OCI-LY3 (cell line): Measurements from ENCODE around the gene N4BP3.
A peak's percentile ranks its signal among the peaks of the same experiment; 100 is the strongest.

Source experiments
- H2AFZ ChIP-seq: fragments of 200-600, 300-600 bp; shearing (Covaris generic); 2 replicates; pipeline ENCODE4 v1.6.0; 2014; ENCODE audit warnings: antibody characterized with exemption, low read depth, low read length
- H3K27ac ChIP-seq: fragments of 200-600, 300-600 bp; sonication (generic); 2 replicates; pipeline ENCODE4 v1.5.1; 2014; ENCODE audit warnings: mild to moderate bottlenecking, low read length, moderate library complexity, mixed read lengths
- H3K27me3 ChIP-seq: fragments of 200-600, 300-600 bp; sonication (generic); 2 replicates; pipeline ENCODE4 v1.6.1; 2014; ENCODE audit warnings: low read depth, low read length, mixed read lengths
- H3K36me3 ChIP-seq: fragments of 200-600, 300-600 bp; sonication (generic); replicated peaks from 2 replicates; pipeline ENCODE3; 2014; ENCODE audit warnings: low read depth, low read length, mixed read lengths
- H3K4me1 ChIP-seq: fragments of 300-600, 200-600 bp; sonication (generic); 2 replicates; pipeline ENCODE4 v1.6.1; 2014; ENCODE audit warnings: low read length, mixed read lengths
- H3K4me2 ChIP-seq: fragments of 200-600, 300-600 bp; sonication (generic); 2 replicates; pipeline ENCODE4 v1.6.1; 2014; ENCODE audit warnings: low read length, mixed read lengths
- H3K4me3 ChIP-seq: fragments of 300-600, 200-600 bp; sonication (generic); 2 replicates; pipeline ENCODE4 v1.5.1; 2014; ENCODE audit warnings: antibody characterized with exemption, mild to moderate bottlenecking, low read length, moderate library complexity
- H3K79me2 ChIP-seq: fragments of 300-600, 200-600 bp; shearing (Covaris generic); 2 replicates; pipeline ENCODE4 v1.6.1; 2014; ENCODE audit warnings: mild to moderate bottlenecking, low read length, mixed read lengths
- H3K9ac ChIP-seq: fragments of 300-600, 200-600 bp; shearing (Covaris generic); 2 replicates; pipeline ENCODE4 v1.6.0; 2014; ENCODE audit warnings: mild to moderate bottlenecking, low read length, moderate library complexity
- H3K9me3 ChIP-seq: fragments of 200-600, 300-600 bp; shearing (Covaris generic); 2 replicates; pipeline ENCODE4 v1.6.1; 2014; ENCODE audit warnings: low read length, mixed read lengths; ENCODE audit not compliant: insufficient read depth
- H4K20me1 ChIP-seq: fragments of 200-600, 300-600 bp; sonication (generic); 2 replicates; pipeline ENCODE4 v1.6.1; 2016; ENCODE audit warnings: low read length, mixed read lengths; ENCODE audit not compliant: insufficient read depth
- EZH2phosphoT487 ChIP-seq: fragments of 200-600 bp; shearing (Covaris generic); IDR thresholded peaks from 2 replicates; pipeline ENCODE4 v1.6.1; 2018; ENCODE audit warnings: antibody characterized with exemption, mixed run types, low read depth
- TF ChIP-seq, protein P1 (sequence below): fragments of 200-600, 300-600 bp; sonication (generic); IDR thresholded peaks from 2 replicates; pipeline ENCODE4 v1.5.1; 2014; ENCODE audit warnings: antibody characterized with exemption, low read length, low read depth

The N4BP3 gene, protein sequence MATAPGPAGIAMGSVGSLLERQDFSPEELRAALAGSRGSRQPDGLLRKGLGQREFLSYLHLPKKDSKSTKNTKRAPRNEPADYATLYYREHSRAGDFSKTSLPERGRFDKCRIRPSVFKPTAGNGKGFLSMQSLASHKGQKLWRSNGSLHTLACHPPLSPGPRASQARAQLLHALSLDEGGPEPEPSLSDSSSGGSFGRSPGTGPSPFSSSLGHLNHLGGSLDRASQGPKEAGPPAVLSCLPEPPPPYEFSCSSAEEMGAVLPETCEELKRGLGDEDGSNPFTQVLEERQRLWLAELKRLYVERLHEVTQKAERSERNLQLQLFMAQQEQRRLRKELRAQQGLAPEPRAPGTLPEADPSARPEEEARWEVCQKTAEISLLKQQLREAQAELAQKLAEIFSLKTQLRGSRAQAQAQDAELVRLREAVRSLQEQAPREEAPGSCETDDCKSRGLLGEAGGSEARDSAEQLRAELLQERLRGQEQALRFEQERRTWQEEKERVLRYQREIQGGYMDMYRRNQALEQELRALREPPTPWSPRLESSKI

GRCh38 chr5:178113141-178113787 lies at the start of gene N4BP3:
Gene N4BP3, plus strand, starts transcription at chr5:178113532. Its CDS starts 6,052 bp downstream, at chr5:178119584.
- Histone ChIP-seq H3K9ac (peak within 1 kb of the TSS; percentile 62), H3K4me1 (peaks cover 53% of the 10 kb centered on the region), H3K4me2 (peak within 1 kb of the TSS; percentile 99), H3K36me3 (no peaks in the 10 kb centered on the region), H3K27me3 (peaks cover 21% of the 10 kb centered on the region), H4K20me1 (no peaks in the 10 kb centered on the region), H3K4me3 (peak within 1 kb of the TSS; percentile 79), H3K27ac (no peak within 1 kb of the TSS; the same call in 1 of the 2 replicates), H3K9me3 (peaks cover 5% of the 10 kb centered on the region; the same call in 1 of the 2 replicates), H3K79me2 (no peaks in the 10 kb centered on the region), H2AFZ (peak within 1 kb of the TSS; percentile 40)
- TF ChIP-seq, protein P1, sequence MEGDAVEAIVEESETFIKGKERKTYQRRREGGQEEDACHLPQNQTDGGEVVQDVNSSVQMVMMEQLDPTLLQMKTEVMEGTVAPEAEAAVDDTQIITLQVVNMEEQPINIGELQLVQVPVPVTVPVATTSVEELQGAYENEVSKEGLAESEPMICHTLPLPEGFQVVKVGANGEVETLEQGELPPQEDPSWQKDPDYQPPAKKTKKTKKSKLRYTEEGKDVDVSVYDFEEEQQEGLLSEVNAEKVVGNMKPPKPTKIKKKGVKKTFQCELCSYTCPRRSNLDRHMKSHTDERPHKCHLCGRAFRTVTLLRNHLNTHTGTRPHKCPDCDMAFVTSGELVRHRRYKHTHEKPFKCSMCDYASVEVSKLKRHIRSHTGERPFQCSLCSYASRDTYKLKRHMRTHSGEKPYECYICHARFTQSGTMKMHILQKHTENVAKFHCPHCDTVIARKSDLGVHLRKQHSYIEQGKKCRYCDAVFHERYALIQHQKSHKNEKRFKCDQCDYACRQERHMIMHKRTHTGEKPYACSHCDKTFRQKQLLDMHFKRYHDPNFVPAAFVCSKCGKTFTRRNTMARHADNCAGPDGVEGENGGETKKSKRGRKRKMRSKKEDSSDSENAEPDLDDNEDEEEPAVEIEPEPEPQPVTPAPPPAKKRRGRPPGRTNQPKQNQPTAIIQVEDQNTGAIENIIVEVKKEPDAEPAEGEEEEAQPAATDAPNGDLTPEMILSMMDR: peak; percentile 29
- TF ChIP-seq EZH2phosphoT487: no peak

GRCh38 chr5:178067755-178068154 lies 45.6 kb upstream of the N4BP3 start:
- no peaks in the 10 kb centered on the region for H3K9me3 ChIP-seq
- no peaks in the 10 kb centered on the region for H3K79me2 ChIP-seq
- peaks cover 22% of the 10 kb centered on the region for H3K27me3 ChIP-seq
- H3K4me3 ChIP-seq: no peak overlapping the region
- no peak overlapping the region for H2AFZ ChIP-seq
- no peak overlapping the region for H3K27ac ChIP-seq
- TF ChIP-seq, protein P1: no peak
- TF ChIP-seq EZH2phosphoT487: no peak
- no peak overlapping the region for H3K9ac ChIP-seq
- H4K20me1 ChIP-seq: no peaks in the 10 kb centered on the region
- no peak overlapping the region for H3K4me2 ChIP-seq
- no peaks in the 10 kb centered on the region for H3K36me3 ChIP-seq
- H3K4me1 ChIP-seq: peaks cover 39% of the 10 kb centered on the region

DNA sequence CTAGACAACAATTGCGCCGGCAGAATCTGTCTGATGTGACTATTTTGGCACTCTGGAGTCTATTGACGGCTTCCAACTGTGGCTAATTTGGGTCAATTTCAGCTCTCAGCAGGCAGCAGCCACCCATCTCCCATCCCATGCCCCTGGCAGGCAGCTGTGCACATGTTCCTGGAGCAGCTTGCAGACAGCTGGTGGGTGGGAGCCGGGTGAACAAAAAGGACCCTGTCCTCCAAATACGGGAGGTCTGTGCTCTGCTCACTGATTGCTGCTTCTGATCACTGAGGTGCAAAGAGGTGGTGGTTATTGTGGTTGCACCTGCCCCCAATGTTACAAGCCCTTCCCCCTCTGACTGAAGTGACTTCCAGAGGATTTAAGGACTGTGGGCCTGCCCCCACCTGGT lies 45.0 kb upstream of the N4BP3 start:
- H4K20me1 ChIP-seq: no peaks in the 10 kb centered on the region
- H3K4me2 ChIP-seq: peak overlapping the region; percentile 55
- H2AFZ ChIP-seq: no peak overlapping the region
- H3K27me3 ChIP-seq: peaks cover 22% of the 10 kb centered on the region
- H3K4me3 ChIP-seq: no peak overlapping the region
- H3K27ac ChIP-seq: no peak overlapping the region
- TF ChIP-seq, protein P1: no peak
- no peak for TF ChIP-seq EZH2phosphoT487
- H3K79me2 ChIP-seq: no peaks in the 10 kb centered on the region
- H3K9me3 ChIP-seq: no peaks in the 10 kb centered on the region
- H3K9ac ChIP-seq: no peak overlapping the region
- no peaks in the 10 kb centered on the region for H3K36me3 ChIP-seq
- peaks cover 39% of the 10 kb centered on the region for H3K4me1 ChIP-seq

- Histone ChIP-seq H3K9ac (no peak overlapping the region), H3K4me2 (0 out of 2 replicates have a peak overlapping the region, but pooled peaks have one; percentile 22), H3K36me3 (no peaks in the 10 kb centered on the region), H3K27me3 (peaks cover 24% of the 10 kb centered on the region), H4K20me1 (no peaks in the 10 kb centered on the region), H2AFZ (no peak overlapping the region), H3K27ac (no peak overlapping the region), H3K79me2 (no peaks in the 10 kb centered on the region), H3K9me3 (no peaks in the 10 kb centered on the region), H3K4me3 (no peak overlapping the region), H3K4me1 (peaks cover 35% of the 10 kb centered on the region)
- no peak for TF ChIP-seq EZH2phosphoT487
- TF ChIP-seq, protein P1: peak; percentile 79
Observed at GRCh38 chr5:178069909-178070308, 43.4 kb upstream of the N4BP3 start.
